HepG2 (cell line): Measurements from ENCODE around the gene DENND1C. TPM values are rescaled to one million over a fixed set of nuclear protein-coding genes. Genes with fewer than 3 reads are reported as not detected.

ENCODE experiments used
- ESRRA ChIP-seq: sonication (generic); formaldehyde crosslinking; IDR thresholded peaks from 2 replicates; pipeline ENCODE4 v1.5.1; 2020; ENCODE audit warnings: mild to moderate bottlenecking, low read depth, missing genetic modification reagents
- GABPB1 ChIP-seq: IDR thresholded peaks from 2 replicates; pipeline ENCODE4 v1.6.1; 2016; ENCODE audit warnings: mild to moderate bottlenecking, missing genetic modification reagents, moderate library complexity, missing compliant biosample characterization
- GATAD2A ChIP-seq: IDR thresholded peaks from 2 replicates; pipeline ENCODE4 v1.6.1; 2016
- KLF12 ChIP-seq: sonication (generic); formaldehyde crosslinking; IDR thresholded peaks from 2 replicates; pipeline ENCODE4 v1.4.0; 2020; ENCODE audit warnings: missing genetic modification reagents, borderline replicate concordance
- RAD51 ChIP-seq: fragments of 450-650 bp; IDR thresholded peaks from 2 replicates; pipeline ENCODE4 v1.6.1; 2016; ENCODE audit warnings: borderline replicate concordance
- SKI ChIP-seq: fragments of 450-650 bp; IDR thresholded peaks from one replicate; pipeline ENCODE4 v1.6.1; 2018; ENCODE audit warnings: mild to moderate bottlenecking; ENCODE audit not compliant: partially characterized antibody
- SOX6 ChIP-seq, 2 experiments: fragments of 450-650 bp in 1 of 2; sonication (generic) in 1 of 2; formaldehyde crosslinking in 1 of 2; IDR thresholded peaks; 2 replicates each; pipeline versions ENCODE4 v1.4.0 to v1.6.1; 2017 to 2020; ENCODE audit warnings: antibody characterized with exemption in 1 of 2, mild to moderate bottlenecking in 1 of 2, missing genetic modification reagents in 1 of 2
- TBX2 ChIP-seq: sonication (generic); formaldehyde crosslinking; IDR thresholded peaks from 2 replicates; pipeline ENCODE4 v1.5.0; 2020; ENCODE audit warnings: missing genetic modification reagents, mild to moderate bottlenecking, borderline replicate concordance
- ZBTB7A ChIP-seq: sonication (generic); formaldehyde crosslinking; IDR thresholded peaks from 2 replicates; pipeline ENCODE4 v1.8.0; 2022; ENCODE audit warnings: mild to moderate bottlenecking, missing genetic modification reagents
- ZNF263 ChIP-seq: sonication (generic); formaldehyde crosslinking; IDR thresholded peaks from 2 replicates; pipeline ENCODE4 v1.4.0; 2020; ENCODE audit warnings: missing genetic modification reagents
- ZNF274 ChIP-seq: sonication (generic); formaldehyde crosslinking; IDR thresholded peaks from 2 replicates; pipeline ENCODE4 v1.5.1; 2020; ENCODE audit warnings: mild to moderate bottlenecking, missing genetic modification reagents
- ZNF33B ChIP-seq: sonication (generic); formaldehyde crosslinking; IDR thresholded peaks from 2 replicates; pipeline ENCODE4 v1.5.1; 2020; ENCODE audit warnings: mild to moderate bottlenecking, missing genetic modification reagents
- ZNF367 ChIP-seq: sonication (generic); formaldehyde crosslinking; IDR thresholded peaks from 2 replicates; pipeline ENCODE4 v1.4.0; 2020; ENCODE audit warnings: missing genetic modification reagents, borderline replicate concordance
- polyA plus RNA-seq, 8 experiments: library from polyadenylated mRNA; depleted of rRNA in 3 of 8; stranded (reverse) in 7 of 8; unstranded in 1 of 8; fragments of >200 nt; fragmentation: Illumina TruSeq in 4 of 8; extraction: Trizol in 4 of 8; gene quantifications; 2 replicates each; pipeline versions ENCODE4 v1.2.1 to v1.2.3, GENCODE V29; 2011 to 2016; ENCODE audit warnings: low read depth in 4 of 8, missing spikeins in 1 of 8, mixed read lengths in 1 of 8; ENCODE audit not compliant: insufficient read depth in 1 of 8
- total RNA-seq, 5 experiments: library from RNA; depleted of rRNA; stranded (reverse); fragments of >200 nt; fragmentation: Illumina TruSeq; extraction: Trizol; gene quantifications; 2 replicates each; pipeline ENCODE4 v1.2.3, GENCODE V29; 2016; ENCODE audit warnings: low read depth in 1 of 5
- TF ChIP-seq, protein P1 (sequence below): sonication (generic); formaldehyde crosslinking; IDR thresholded peaks from 2 replicates; pipeline ENCODE4 v1.4.0; 2020; ENCODE audit warnings: low read depth, missing genetic modification reagents
- TF ChIP-seq, protein P2 (sequence below): sonication (generic); formaldehyde crosslinking; IDR thresholded peaks from 2 replicates; pipeline ENCODE4 v1.4.0; 2020; ENCODE audit warnings: missing genetic modification reagents
- TF ChIP-seq, protein P3 (sequence below): sonication (generic); formaldehyde crosslinking; IDR thresholded peaks from 2 replicates; pipeline ENCODE4 v1.9.0; 2021; ENCODE audit warnings: mild to moderate bottlenecking, missing genetic modification reagents

DENND1C gene
- total and polyA plus RNA-seq, 2 of the 13 experiments (the other 11 are each of a cell fraction or from before 2014, with no cell fraction given), result 0.04 to 0.73 TPM

DNA sequence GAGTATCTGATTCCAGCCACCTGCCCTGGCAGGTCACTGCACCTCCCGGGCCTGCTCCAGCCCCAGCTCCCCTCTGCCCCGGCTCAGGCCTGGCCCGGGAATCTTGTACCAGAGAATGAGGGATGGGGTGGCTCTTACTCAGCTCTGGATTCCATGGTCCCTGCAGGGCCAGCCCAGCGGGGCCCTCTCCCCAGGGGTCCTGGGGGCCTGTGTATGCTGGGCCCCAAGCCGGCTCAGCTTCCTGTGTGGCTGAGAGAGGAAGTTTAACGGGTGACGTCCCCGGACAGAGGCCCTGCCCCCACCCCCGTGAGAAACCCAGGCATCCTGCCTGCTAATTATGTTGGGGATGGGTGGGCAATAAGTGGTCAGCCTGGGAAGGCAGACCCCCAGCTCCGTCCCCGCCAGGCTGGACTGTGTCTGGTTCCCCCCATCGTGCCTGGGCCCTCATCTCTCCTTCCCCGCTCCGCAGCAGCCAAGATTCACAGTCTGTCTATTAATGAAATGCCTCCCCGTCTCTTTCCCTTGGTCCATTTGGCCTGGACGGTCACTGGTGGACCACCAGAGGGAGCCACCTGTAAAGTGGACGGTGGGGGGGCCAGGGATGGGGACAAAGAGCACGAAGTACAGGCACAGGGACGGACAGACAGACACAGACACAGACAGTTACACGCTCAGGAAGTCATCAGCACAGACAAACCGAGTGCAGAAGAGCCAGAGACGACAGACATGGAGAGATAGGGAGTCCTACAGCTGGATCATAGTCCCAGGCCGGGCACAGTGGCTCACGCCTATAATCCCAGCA lies at the start of gene DENND1C (continued):
- TF ChIP-seq, protein P1, sequence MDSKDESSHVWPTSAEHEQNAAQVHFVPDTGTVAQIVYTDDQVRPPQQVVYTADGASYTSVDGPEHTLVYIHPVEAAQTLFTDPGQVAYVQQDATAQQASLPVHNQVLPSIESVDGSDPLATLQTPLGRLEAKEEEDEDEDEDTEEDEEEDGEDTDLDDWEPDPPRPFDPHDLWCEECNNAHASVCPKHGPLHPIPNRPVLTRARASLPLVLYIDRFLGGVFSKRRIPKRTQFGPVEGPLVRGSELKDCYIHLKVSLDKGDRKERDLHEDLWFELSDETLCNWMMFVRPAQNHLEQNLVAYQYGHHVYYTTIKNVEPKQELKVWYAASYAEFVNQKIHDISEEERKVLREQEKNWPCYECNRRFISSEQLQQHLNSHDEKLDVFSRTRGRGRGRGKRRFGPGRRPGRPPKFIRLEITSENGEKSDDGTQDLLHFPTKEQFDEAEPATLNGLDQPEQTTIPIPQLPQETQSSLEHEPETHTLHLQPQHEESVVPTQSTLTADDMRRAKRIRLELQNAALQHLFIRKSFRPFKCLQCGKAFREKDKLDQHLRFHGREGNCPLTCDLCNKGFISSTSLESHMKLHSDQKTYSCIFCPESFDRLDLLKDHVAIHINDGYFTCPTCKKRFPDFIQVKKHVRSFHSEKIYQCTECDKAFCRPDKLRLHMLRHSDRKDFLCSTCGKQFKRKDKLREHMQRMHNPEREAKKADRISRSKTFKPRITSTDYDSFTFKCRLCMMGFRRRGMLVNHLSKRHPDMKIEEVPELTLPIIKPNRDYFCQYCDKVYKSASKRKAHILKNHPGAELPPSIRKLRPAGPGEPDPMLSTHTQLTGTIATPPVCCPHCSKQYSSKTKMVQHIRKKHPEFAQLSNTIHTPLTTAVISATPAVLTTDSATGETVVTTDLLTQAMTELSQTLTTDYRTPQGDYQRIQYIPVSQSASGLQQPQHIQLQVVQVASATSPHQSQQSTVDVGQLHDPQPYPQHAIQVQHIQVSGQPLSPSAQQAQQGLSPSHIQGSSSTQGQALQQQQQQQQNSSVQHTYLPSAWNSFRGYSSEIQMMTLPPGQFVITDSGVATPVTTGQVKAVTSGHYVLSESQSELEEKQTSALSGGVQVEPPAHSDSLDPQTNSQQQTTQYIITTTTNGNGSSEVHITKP, result no peak
- TF ChIP-seq ESRRA (no peak), ZNF263 (CRISPR knock-in tag) (peak; percentile 71), GABPB1 (no peak; the same call in 1 of the 2 replicates), TBX2 (CRISPR knock-in tag) (no peak), ZNF367 (no peak), ZNF274 (CRISPR knock-in tag) (0 out of 2 replicates have a peak, but pooled peaks have one; percentile 37), ZBTB7A (CRISPR knock-in tag) (no peak), SKI (peak; percentile 56), SOX6 (IDR thresholded peaks at IDR 0.05) (no peak), SOX6 (CRISPR knock-in tag; IDR thresholded peaks at IDR 0.05) (peak; percentile 29; the same call in 1 of the 2 replicates), RAD51 (no peak), ZNF33B (no peak), KLF12 (CRISPR knock-in tag) (no peak), GATAD2A (peak; percentile 69)
- TF ChIP-seq, protein P2, sequence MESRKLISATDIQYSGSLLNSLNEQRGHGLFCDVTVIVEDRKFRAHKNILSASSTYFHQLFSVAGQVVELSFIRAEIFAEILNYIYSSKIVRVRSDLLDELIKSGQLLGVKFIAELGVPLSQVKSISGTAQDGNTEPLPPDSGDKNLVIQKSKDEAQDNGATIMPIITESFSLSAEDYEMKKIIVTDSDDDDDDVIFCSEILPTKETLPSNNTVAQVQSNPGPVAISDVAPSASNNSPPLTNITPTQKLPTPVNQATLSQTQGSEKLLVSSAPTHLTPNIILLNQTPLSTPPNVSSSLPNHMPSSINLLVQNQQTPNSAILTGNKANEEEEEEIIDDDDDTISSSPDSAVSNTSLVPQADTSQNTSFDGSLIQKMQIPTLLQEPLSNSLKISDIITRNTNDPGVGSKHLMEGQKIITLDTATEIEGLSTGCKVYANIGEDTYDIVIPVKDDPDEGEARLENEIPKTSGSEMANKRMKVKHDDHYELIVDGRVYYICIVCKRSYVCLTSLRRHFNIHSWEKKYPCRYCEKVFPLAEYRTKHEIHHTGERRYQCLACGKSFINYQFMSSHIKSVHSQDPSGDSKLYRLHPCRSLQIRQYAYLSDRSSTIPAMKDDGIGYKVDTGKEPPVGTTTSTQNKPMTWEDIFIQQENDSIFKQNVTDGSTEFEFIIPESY, result 0 out of 2 replicates have a peak, but pooled peaks have one; percentile 5
- TF ChIP-seq, protein P3, sequence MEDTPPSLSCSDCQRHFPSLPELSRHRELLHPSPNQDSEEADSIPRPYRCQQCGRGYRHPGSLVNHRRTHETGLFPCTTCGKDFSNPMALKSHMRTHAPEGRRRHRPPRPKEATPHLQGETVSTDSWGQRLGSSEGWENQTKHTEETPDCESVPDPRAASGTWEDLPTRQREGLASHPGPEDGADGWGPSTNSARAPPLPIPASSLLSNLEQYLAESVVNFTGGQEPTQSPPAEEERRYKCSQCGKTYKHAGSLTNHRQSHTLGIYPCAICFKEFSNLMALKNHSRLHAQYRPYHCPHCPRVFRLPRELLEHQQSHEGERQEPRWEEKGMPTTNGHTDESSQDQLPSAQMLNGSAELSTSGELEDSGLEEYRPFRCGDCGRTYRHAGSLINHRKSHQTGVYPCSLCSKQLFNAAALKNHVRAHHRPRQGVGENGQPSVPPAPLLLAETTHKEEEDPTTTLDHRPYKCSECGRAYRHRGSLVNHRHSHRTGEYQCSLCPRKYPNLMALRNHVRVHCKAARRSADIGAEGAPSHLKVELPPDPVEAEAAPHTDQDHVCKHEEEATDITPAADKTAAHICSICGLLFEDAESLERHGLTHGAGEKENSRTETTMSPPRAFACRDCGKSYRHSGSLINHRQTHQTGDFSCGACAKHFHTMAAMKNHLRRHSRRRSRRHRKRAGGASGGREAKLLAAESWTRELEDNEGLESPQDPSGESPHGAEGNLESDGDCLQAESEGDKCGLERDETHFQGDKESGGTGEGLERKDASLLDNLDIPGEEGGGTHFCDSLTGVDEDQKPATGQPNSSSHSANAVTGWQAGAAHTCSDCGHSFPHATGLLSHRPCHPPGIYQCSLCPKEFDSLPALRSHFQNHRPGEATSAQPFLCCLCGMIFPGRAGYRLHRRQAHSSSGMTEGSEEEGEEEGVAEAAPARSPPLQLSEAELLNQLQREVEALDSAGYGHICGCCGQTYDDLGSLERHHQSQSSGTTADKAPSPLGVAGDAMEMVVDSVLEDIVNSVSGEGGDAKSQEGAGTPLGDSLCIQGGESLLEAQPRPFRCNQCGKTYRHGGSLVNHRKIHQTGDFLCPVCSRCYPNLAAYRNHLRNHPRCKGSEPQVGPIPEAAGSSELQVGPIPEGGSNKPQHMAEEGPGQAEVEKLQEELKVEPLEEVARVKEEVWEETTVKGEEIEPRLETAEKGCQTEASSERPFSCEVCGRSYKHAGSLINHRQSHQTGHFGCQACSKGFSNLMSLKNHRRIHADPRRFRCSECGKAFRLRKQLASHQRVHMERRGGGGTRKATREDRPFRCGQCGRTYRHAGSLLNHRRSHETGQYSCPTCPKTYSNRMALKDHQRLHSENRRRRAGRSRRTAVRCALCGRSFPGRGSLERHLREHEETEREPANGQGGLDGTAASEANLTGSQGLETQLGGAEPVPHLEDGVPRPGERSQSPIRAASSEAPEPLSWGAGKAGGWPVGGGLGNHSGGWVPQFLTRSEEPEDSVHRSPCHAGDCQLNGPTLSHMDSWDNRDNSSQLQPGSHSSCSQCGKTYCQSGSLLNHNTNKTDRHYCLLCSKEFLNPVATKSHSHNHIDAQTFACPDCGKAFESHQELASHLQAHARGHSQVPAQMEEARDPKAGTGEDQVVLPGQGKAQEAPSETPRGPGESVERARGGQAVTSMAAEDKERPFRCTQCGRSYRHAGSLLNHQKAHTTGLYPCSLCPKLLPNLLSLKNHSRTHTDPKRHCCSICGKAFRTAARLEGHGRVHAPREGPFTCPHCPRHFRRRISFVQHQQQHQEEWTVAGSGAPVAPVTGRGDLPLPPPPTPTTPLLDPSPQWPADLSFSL (CRISPR knock-in tag), result no peak
